SJCRH30 (cell line): Measurements from ENCODE around the gene LIF. TPM values are rescaled to one million over a fixed set of nuclear protein-coding genes. Genes with fewer than 3 reads are reported as not detected.

ENCODE experiments used
- DNase-seq, 2 experiments: peaks; one replicate each; pipeline ENCODE4 v3.0.0-alpha.2; 2015 to 2020
- H3K27ac ChIP-seq: fragments of 250-450 bp; sonication (Bioruptor Pico); 2 replicates; pipeline ENCODE4 v1.5.1; 2020; ENCODE audit warnings: mild to moderate bottlenecking, moderate library complexity
- H3K27me3 ChIP-seq: fragments of 250-450 bp; sonication (Bioruptor Pico); 2 replicates; pipeline ENCODE4 v1.5.1; 2020; ENCODE audit warnings: mild to moderate bottlenecking, moderate library complexity
- H3K36me3 ChIP-seq: fragments of 250-450 bp; sonication (Bioruptor Pico); 2 replicates; pipeline ENCODE4 v1.5.1; 2020; ENCODE audit warnings: mild to moderate bottlenecking, moderate library complexity
- H3K4me1 ChIP-seq: fragments of 250-450 bp; sonication (Bioruptor Pico); 2 replicates; pipeline ENCODE4 v1.5.1; 2020; ENCODE audit warnings: mild to moderate bottlenecking, moderate library complexity
- H3K4me3 ChIP-seq: fragments of 250-450 bp; sonication (Bioruptor Pico); 2 replicates; pipeline ENCODE4 v1.5.1; 2020; ENCODE audit warnings: mild to moderate bottlenecking, moderate library complexity
- H3K9me3 ChIP-seq: fragments of 250-450 bp; sonication (Bioruptor Pico); replicated peaks from 2 replicates; pipeline ENCODE4 v1.5.1; 2020; ENCODE audit warnings: mild to moderate bottlenecking, moderate library complexity
- total RNA-seq: library from RNA; depleted of rRNA; stranded (reverse); fragments of >200 nt; shearing (Covaris generic); gene quantifications from 2 replicates; pipeline ENCODE4 v1.2.3, GENCODE V29; 2014

The LIF gene
- total RNA-seq, 1 experiment from 2014 or later: 1.7 TPM

DNA sequence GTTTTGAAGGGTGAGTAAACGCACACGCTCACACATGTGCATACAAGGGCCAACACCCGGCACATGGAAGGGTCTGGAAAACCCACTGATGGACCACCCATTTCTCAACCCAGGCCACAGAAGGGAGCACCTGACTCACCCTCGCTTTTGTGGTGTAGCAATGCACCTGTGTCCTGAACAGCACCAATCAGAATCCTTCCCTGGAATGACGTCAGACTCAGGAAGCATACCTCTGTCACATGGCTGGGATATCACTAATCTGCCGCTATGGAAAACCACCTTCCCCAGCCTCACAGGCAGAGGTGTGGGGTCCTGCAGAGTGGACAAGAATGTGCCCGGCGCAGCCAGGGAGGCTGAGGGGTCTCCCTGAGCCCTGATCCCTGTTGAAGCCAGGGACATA, 29.1 kb upstream of the LIF start:
- Histone ChIP-seq H3K27me3 (no peaks in the 10 kb centered on the region), H3K9me3 (no peaks in the 10 kb centered on the region), H3K4me1 (no peaks in the 10 kb centered on the region), H3K27ac (no peak overlapping the region), H3K4me3 (no peak overlapping the region), H3K36me3 (no peaks in the 10 kb centered on the region)
- DNase-seq: no peak

DNA sequence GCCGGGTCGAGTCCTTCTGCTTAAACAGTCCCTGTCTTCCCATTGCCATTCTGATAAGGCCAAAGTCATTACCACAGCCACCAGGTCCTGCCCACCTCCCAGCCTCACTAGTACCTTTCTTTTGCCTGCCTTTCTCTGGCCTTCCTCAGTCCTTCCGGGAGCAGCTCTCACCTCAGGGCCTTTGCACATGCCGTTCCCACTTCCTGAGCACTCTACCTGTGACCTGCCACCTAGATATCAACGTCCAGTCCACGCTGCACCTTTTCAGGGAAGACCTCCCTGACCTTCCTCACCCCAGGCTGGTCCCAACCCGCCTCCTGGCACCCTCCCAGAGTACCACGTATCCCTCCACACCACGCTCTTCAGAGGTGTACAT, 27.9 kb upstream of the LIF start:
- H3K36me3 ChIP-seq: no peaks in the 10 kb centered on the region
- DNase-seq: no peak
- H3K27ac ChIP-seq: no peak overlapping the region
- H3K9me3 ChIP-seq: no peaks in the 10 kb centered on the region
- no peak overlapping the region for H3K4me3 ChIP-seq
- H3K4me1 ChIP-seq: no peaks in the 10 kb centered on the region
- no peaks in the 10 kb centered on the region for H3K27me3 ChIP-seq

- H3K27me3 ChIP-seq: no peaks in the 10 kb centered on the region
- no peaks in the 10 kb centered on the region for H3K36me3 ChIP-seq
- no peak overlapping the region for H3K27ac ChIP-seq
- H3K4me1 ChIP-seq: no peaks in the 10 kb centered on the region
- DNase-seq: no peak
- H3K9me3 ChIP-seq: no peaks in the 10 kb centered on the region
- H3K4me3 ChIP-seq: no peak overlapping the region
These were observed 27.3 kb upstream of the LIF start for GRCh38 chr22:30273711-30274436.

DNA sequence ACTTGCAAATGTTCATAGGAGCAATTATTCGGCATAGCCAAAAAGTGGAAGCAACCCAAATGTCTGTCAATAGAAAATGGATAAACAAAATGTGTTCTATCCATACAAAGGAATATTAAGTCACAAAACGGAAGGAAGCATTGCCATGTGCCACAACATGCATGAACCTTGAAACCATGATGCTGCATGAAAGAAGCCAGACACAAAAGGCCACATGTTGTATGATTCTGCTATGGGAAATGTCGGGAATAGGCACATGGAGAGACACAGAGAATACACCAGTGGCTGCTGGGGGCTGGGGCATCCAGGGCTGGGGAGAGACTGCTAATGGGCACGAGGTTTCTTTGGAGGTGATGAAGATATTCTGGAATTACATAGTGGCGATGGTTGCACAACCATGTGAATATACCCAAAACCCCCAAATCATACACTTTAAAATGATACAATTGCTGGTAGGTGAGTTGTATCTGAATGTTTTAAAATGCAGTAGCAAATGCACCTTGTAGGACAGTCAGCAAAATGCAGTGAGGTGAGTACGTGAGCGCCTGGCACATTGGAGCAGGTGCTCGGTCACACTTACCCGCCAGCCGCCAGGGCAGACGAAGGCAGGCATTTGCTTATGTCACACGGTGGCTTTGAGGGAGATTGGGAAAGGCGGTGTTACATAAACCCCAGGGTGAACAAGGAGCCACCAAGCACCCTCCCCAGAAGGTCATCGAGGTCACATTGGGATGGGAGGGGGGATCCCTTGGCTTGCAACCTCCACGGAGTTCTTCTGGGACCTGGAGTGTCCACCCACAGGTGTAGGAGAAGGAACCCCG, 26.4 kb upstream of the LIF start:
- Histone ChIP-seq H3K27me3 (no peaks in the 10 kb centered on the region), H3K4me3 (no peak overlapping the region), H3K4me1 (no peaks in the 10 kb centered on the region), H3K27ac (no peak overlapping the region), H3K9me3 (no peaks in the 10 kb centered on the region), H3K36me3 (no peaks in the 10 kb centered on the region)
- DNase-seq: no peak

DNA sequence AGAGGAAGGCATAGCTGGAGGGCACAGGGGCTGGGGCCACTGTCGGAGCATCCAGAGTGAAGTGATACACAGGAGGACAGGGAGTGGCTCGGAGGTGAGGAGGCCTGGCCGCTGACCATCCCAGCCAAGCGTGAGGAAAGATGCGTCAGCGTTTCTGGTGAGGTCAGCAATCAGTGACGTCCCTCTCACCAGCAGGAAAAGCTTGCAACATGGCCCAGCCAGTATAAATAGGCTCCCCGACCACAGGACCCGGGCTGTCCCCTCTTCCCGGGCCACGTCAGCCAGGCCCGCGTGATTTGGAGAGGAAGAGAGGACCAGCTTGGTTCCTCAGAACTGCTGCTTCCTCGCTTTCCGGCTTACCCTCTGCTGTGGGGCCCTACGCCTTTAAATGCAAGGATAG, 24.3 kb upstream of the LIF start:
- Histone ChIP-seq H3K27me3 (no peaks in the 10 kb centered on the region), H3K36me3 (no peaks in the 10 kb centered on the region), H3K4me1 (no peaks in the 10 kb centered on the region), H3K27ac (no peak overlapping the region), H3K4me3 (no peak overlapping the region), H3K9me3 (no peaks in the 10 kb centered on the region)
- no peak for DNase-seq

- no peaks in the 10 kb centered on the region for H3K9me3 ChIP-seq
- no peaks in the 10 kb centered on the region for H3K4me1 ChIP-seq
- no peak overlapping the region for H3K27ac ChIP-seq
- no peak overlapping the region for H3K4me3 ChIP-seq
- H3K27me3 ChIP-seq: no peaks in the 10 kb centered on the region
- DNase-seq: no peak
- H3K36me3 ChIP-seq: no peaks in the 10 kb centered on the region
These were observed 21.8 kb upstream of the LIF start for GRCh38 chr22:30268331-30268730.

GRCh38 chr22:30267382-30268302, 21.1 kb upstream of the LIF start:
- no peak for DNase-seq
- no peak overlapping the region for H3K4me3 ChIP-seq
- no peaks in the 10 kb centered on the region for H3K36me3 ChIP-seq
- H3K4me1 ChIP-seq: no peaks in the 10 kb centered on the region
- H3K27me3 ChIP-seq: no peaks in the 10 kb centered on the region
- H3K9me3 ChIP-seq: no peaks in the 10 kb centered on the region
- no peak overlapping the region for H3K27ac ChIP-seq

DNA sequence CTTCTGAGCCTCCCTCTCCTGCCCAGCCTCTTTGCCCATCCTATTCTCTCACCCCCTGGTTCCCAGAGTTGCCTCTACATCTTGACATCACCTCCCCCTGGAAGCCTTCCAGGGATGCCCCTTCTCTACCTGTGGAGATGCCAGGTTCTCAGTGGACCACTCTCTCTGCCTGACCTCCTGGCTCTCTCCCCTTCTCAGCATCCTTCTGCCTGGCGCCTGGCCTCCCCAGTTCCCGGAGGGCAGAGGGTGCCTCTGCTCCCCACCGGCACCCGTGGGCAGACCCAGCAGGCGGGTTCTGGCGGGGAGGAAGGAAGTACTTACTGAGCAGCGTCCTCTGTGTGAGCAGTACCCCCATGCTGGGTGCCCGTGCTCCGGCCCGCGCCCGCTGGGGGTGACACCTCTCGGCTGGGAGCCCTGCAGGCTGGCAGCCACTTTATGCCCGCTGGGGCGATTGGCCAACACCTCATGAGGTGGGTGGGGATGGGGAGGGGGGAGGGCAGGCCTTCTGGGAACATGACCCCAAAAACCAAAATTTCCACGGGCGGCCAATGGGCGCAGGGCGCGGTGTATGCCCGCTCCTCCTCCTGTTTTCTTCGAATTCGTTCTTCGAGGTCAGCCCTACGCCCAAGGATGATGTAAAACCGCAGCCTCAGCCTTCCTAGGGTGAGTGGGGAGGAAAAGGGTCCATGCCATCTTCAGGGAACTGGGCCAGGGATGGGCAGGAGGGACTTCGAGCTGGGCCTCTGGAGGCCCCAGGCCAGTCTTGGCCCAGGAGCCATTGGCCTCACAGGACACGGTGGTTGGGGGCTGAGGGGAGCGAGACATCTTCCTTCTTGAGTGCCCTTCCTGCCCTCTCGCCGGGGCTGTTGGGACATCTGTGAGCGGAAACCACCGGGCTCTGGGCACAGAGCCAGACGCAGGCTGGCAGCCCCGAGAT, 20.2 kb upstream of the LIF start, which contains the start of gene OSM:
Gene OSM, minus strand, starts transcription at position 407 of the 937 bp plus-strand sequence. Its CDS starts 52 bp downstream, at position 355.
- H3K36me3 ChIP-seq: no peaks in the 10 kb centered on the region
- H3K4me1 ChIP-seq: no peaks in the 10 kb centered on the region
- H3K9me3 ChIP-seq: no peaks in the 10 kb centered on the region
- no peaks in the 10 kb centered on the region for H3K27me3 ChIP-seq
- no peak for DNase-seq
- H3K27ac ChIP-seq: no peak within 1 kb of the TSS
- H3K4me3 ChIP-seq: no peak within 1 kb of the TSS

GRCh38 chr22:30265823-30266444, 19.4 kb upstream of the LIF start:
- no peaks in the 10 kb centered on the region for H3K4me1 ChIP-seq
- no peak overlapping the region for H3K27ac ChIP-seq
- no peak overlapping the region for H3K4me3 ChIP-seq
- no peaks in the 10 kb centered on the region for H3K9me3 ChIP-seq
- no peaks in the 10 kb centered on the region for H3K27me3 ChIP-seq
- DNase-seq: no peak
- no peaks in the 10 kb centered on the region for H3K36me3 ChIP-seq

- Histone ChIP-seq H3K27me3 (no peaks in the 10 kb centered on the region), H3K4me1 (no peaks in the 10 kb centered on the region), H3K4me3 (no peak overlapping the region), H3K9me3 (no peaks in the 10 kb centered on the region), H3K36me3 (no peaks in the 10 kb centered on the region), H3K27ac (no peak overlapping the region)
- no peak for DNase-seq
These were observed 18.7 kb upstream of the LIF start for GRCh38 chr22:30265131-30265720.

- Histone ChIP-seq H3K27ac (no peak overlapping the region), H3K9me3 (no peaks in the 10 kb centered on the region), H3K4me1 (no peaks in the 10 kb centered on the region), H3K4me3 (no peak overlapping the region), H3K36me3 (no peaks in the 10 kb centered on the region), H3K27me3 (no peaks in the 10 kb centered on the region)
- no peak for DNase-seq
These were observed 17.3 kb upstream of the LIF start for GRCh38 chr22:30263883-30264282.

DNA sequence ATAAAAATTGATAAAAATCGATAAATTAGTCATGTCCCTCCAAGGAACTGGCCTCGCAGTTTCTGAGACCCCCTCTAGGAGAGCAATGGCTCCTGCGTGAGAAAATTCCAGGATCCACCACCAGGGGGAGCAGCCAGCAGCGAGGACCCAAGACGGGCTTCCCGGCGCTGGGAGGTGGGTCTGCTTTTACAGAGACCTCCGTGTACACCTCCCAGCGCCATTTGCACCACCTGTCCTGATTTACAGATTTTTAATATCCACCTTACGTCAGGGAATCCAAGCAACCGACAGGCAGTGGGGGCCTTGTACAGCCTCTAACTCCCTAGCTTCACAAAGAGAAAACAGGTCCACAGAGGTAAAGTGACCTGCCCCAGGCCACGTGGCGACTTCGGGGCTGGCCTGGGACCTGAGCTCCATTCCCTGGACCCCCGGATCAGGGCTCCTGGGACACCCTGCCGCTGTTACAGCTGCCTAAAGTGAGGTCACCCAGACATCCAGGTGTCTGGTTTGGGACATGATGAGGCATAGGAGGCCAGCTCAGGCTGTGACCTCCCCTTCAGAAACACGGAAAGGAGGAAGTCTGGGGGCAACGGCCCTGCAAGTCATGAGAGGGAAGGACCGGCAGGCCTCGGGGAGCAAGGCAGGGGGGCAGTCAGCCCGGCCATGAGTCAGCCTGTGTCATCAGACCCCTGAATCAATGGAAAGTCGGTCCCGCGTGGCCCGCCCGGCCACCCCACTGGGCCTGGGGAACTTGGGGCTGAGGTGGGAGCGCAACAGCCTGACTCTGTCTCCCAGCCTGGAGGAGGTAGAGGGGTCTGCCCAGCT, 16.6 kb upstream of the LIF start:
- Histone ChIP-seq H3K27ac (no peak overlapping the region), H3K9me3 (no peaks in the 10 kb centered on the region), H3K27me3 (no peaks in the 10 kb centered on the region), H3K4me1 (no peaks in the 10 kb centered on the region), H3K4me3 (no peak overlapping the region), H3K36me3 (no peaks in the 10 kb centered on the region)
- peak; percentile 69 to 80 for DNase-seq

DNA sequence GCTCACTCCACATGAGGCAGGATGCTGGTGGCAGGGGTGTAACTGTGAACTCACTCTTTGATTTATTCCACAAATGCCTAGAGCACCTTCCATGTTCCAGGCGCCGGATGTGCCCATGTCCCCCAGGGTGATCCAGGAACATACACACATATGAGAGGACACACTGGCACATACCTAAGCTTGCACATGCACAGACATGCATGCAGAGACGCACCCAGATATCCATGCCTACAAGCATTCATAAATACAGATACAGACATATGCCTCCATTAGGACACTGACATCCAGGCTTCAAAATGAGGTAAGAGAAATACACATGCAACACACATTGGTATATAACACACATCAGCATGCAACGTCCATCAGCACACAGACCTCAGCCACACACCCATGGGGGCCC, 15.6 kb upstream of the LIF start:
- DNase-seq: no peak
- Histone ChIP-seq H3K4me3 (no peak overlapping the region), H3K9me3 (no peaks in the 10 kb centered on the region), H3K4me1 (no peaks in the 10 kb centered on the region), H3K27me3 (no peaks in the 10 kb centered on the region), H3K36me3 (no peaks in the 10 kb centered on the region), H3K27ac (no peak overlapping the region)
